OCI-M1 (cell line): ENCODE results near the gene PHAF1.

ENCODE experiments used
- DNase-seq: peaks from one replicate; lab custom pipeline; 2025; lab: John Stamatoyannopoulos, UW

PHAF1 gene

GRCh38 chr16:67163164-67163998, 53.6 kb downstream of the PHAF1 start:
- DNase-seq, result no peak

- DNase-seq, result no peak
Measured at GRCh38 chr16:67163999-67164558, 54.3 kb downstream of the PHAF1 start.

GRCh38 chr16:67164599-67165061, 54.9 kb downstream of the PHAF1 start, which contains the start of gene HSF4:
HSF4 (plus strand) TSS chr16:67164745; CDS start chr16:67164812, 67 bp downstream.
- DNase-seq, result peak; percentile 70

GRCh38 chr16:67165121-67166078, 55.7 kb downstream of the PHAF1 start:
- DNase-seq, result no peak

GRCh38 chr16:67166110-67166547, 56.4 kb downstream of the PHAF1 start:
- no peak for DNase-seq

GRCh38 chr16:67166598-67167168, 56.9 kb downstream of the PHAF1 start:
- DNase-seq, result no peak

- no peak for DNase-seq
Measured at GRCh38 chr16:67167588-67167987, 57.8 kb downstream of the PHAF1 start.

- DNase-seq, result no peak
Measured at GRCh38 chr16:67169011-67169451, 59.3 kb downstream of the PHAF1 start.

GRCh38 chr16:67169642-67170167, 60.0 kb downstream of the PHAF1 start:
- DNase-seq, result peak; percentile 69

- peak; percentile 91 for DNase-seq
Measured at GRCh38 chr16:67170168-67170948, 60.6 kb downstream of the PHAF1 start, which contains the start of gene NOL3. NOL3 (plus strand) TSS chr16:67170538.

- DNase-seq, result no peak
Measured at GRCh38 chr16:67170949-67171649, 61.4 kb downstream of the PHAF1 start.

GRCh38 chr16:67173323-67173722, 63.6 kb downstream of the PHAF1 start:
- no peak for DNase-seq

GRCh38 chr16:67173808-67174705, 64.3 kb downstream of the PHAF1 start:
- peak; percentile 56 for DNase-seq

GRCh38 chr16:67174706-67175231, 65.0 kb downstream of the PHAF1 start:
- no peak for DNase-seq

GRCh38 chr16:67176662-67177061, 66.9 kb downstream of the PHAF1 start:
- no peak for DNase-seq

- DNase-seq, result peak; percentile 39
Measured at GRCh38 chr16:67177743-67178699, 68.3 kb downstream of the PHAF1 start.

- DNase-seq, result peak; percentile 22
Measured at GRCh38 chr16:67179421-67180080, 69.8 kb downstream of the PHAF1 start.
